22Rv1 (cell line): ENCODE measurements around the gene IFI27.

ENCODE experiments used
- ZFX ChIP-seq: fragments of 450-650 bp; IDR thresholded peaks from 2 replicates; pipeline ENCODE4 v1.6.1; 2017; ENCODE audit warnings: antibody characterized with exemption, borderline replicate concordance
- TF ChIP-seq, protein P1 (sequence below): fragments of 450-650 bp; IDR thresholded peaks from 2 replicates; pipeline ENCODE4 v1.5.1; 2017; ENCODE audit warnings: mild to moderate bottlenecking

- TF ChIP-seq, protein P1, sequence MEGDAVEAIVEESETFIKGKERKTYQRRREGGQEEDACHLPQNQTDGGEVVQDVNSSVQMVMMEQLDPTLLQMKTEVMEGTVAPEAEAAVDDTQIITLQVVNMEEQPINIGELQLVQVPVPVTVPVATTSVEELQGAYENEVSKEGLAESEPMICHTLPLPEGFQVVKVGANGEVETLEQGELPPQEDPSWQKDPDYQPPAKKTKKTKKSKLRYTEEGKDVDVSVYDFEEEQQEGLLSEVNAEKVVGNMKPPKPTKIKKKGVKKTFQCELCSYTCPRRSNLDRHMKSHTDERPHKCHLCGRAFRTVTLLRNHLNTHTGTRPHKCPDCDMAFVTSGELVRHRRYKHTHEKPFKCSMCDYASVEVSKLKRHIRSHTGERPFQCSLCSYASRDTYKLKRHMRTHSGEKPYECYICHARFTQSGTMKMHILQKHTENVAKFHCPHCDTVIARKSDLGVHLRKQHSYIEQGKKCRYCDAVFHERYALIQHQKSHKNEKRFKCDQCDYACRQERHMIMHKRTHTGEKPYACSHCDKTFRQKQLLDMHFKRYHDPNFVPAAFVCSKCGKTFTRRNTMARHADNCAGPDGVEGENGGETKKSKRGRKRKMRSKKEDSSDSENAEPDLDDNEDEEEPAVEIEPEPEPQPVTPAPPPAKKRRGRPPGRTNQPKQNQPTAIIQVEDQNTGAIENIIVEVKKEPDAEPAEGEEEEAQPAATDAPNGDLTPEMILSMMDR = no peak
- TF ChIP-seq ZFX = no peak
These were observed 2.1 kb downstream of the IFI27 start for GRCh38 chr14:94112513-94113063.
